Measurements from ENCODE around the gene STAT1. TPM values are rescaled to one million over a fixed set of nuclear protein-coding genes. Genes with fewer than 3 reads are reported as not detected.

STAT1 gene
- total RNA-seq, 1 experiment from 2014 or later, result 73.4 TPM

DNA sequence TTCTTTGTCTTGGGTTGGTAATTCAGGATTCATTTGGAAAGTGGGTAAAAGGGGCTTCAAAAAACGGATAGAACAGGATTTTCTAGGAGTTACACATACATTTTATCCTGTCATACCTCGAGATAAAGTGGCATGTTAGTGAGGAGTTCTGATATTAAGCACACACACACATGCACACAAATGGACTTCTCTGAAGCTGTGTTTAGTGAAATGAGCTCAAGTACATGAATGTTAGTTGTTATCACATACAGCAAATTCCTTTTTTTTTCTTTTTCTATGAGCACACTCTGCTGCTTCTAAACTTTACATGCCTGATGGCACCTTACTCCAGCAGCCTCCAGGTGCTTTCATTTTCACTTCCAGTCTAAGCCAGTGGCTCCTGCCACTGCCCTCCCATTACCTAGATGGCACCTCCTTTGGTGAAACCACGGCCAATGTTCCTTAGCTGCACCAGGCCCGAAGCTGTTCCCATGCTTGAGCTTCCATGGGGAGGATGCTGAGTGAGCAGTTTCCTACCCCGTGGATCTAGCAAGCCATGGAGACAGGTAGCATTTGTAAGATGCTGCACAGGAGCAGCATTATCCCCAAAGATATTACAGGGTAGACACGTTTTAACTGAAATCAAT is 49.7 kb downstream of the STAT1 start:
- intact Hi-C loops (cut with micrococcal nuclease; ENCODE audit: unreplicated experiment), result loop anchor here (10.0 kb wide), 1 partner anchor 179 kb away; no protein-coding TSS in a partner anchor
- Histone ChIP-seq H3K4me3 (ENCODE audit: low read depth in 2 of 2, low read length in 2 of 2) (no peak overlapping the region), H3K27me3 (ENCODE audit: control insufficient read depth, insufficient read depth, low read length) (no peaks in the 10 kb centered on the region), H3K9me3 (ENCODE audit: control insufficient read depth, insufficient read depth, low read depth, low read length) (no peaks in the 10 kb centered on the region), H3K36me3 (ENCODE audit: control insufficient read depth, insufficient read depth, low read length) (peaks cover 43% of the 10 kb centered on the region), H3K27ac (ENCODE audit: low read length) (no peak overlapping the region), H3K4me1 (ENCODE audit: control insufficient read depth, insufficient read depth, low read length) (no peaks in the 10 kb centered on the region)
- ATAC-seq (no peak; the same call in 1 of the 2 replicates), DNase-seq (ENCODE audit: low read depth, low spot score) (no peak)
- BruUV-seq (replicated peaks), result no TSS peak
- in situ Hi-C loops (cut with HindIII; ENCODE audit: low pct_unique_long_range_greater_than_20kb, low sequenced_read_pairs), result no loop called here
- TF ChIP-seq SIN3A (IDR thresholded peaks at IDR 0.05; ENCODE audit: borderline replicate concordance, insufficient read depth, low read depth, low read length), result no peak
- TF ChIP-seq TCF7L2 (IDR thresholded peaks at IDR 0.05; ENCODE audit: low read depth, low read length), result no peak
- TF ChIP-seq, protein P1, sequence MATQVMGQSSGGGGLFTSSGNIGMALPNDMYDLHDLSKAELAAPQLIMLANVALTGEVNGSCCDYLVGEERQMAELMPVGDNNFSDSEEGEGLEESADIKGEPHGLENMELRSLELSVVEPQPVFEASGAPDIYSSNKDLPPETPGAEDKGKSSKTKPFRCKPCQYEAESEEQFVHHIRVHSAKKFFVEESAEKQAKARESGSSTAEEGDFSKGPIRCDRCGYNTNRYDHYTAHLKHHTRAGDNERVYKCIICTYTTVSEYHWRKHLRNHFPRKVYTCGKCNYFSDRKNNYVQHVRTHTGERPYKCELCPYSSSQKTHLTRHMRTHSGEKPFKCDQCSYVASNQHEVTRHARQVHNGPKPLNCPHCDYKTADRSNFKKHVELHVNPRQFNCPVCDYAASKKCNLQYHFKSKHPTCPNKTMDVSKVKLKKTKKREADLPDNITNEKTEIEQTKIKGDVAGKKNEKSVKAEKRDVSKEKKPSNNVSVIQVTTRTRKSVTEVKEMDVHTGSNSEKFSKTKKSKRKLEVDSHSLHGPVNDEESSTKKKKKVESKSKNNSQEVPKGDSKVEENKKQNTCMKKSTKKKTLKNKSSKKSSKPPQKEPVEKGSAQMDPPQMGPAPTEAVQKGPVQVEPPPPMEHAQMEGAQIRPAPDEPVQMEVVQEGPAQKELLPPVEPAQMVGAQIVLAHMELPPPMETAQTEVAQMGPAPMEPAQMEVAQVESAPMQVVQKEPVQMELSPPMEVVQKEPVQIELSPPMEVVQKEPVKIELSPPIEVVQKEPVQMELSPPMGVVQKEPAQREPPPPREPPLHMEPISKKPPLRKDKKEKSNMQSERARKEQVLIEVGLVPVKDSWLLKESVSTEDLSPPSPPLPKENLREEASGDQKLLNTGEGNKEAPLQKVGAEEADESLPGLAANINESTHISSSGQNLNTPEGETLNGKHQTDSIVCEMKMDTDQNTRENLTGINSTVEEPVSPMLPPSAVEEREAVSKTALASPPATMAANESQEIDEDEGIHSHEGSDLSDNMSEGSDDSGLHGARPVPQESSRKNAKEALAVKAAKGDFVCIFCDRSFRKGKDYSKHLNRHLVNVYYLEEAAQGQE (IDR thresholded peaks at IDR 0.05; ENCODE audit: insufficient read depth in 1 of 2, low read depth in 2 of 2, low read length in 1 of 2), result no peak
- TF ChIP-seq, protein P2, sequence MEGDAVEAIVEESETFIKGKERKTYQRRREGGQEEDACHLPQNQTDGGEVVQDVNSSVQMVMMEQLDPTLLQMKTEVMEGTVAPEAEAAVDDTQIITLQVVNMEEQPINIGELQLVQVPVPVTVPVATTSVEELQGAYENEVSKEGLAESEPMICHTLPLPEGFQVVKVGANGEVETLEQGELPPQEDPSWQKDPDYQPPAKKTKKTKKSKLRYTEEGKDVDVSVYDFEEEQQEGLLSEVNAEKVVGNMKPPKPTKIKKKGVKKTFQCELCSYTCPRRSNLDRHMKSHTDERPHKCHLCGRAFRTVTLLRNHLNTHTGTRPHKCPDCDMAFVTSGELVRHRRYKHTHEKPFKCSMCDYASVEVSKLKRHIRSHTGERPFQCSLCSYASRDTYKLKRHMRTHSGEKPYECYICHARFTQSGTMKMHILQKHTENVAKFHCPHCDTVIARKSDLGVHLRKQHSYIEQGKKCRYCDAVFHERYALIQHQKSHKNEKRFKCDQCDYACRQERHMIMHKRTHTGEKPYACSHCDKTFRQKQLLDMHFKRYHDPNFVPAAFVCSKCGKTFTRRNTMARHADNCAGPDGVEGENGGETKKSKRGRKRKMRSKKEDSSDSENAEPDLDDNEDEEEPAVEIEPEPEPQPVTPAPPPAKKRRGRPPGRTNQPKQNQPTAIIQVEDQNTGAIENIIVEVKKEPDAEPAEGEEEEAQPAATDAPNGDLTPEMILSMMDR (IDR thresholded peaks at IDR 0.05), result no peak
- TF ChIP-seq POLR2AphosphoS5 (IDR thresholded peaks at IDR 0.05; ENCODE audit: low read depth, low read length), result no peak
- POLR2A ChIA-PET, result no interaction called here
- CTCF ChIA-PET, result no interaction called here

DNA sequence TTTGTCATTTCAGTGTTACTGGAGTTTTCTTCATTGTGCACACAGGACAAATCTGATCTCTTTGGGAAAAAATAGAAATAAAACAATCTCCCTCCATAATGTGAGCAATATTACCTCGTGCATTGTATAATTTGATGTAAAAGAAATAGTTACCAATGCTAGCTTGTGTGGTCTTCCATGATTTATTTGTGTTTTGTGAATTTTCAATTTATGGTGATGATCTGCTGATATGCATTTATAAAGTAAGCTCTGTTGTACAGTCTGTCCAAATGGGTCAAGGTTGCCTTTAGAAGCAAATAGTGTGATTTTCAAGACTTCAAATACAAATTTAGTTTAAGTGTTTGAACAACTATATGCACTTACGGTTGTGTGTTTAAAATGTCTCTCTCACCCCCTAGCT is 50.9 kb downstream of the STAT1 start:
- TF ChIP-seq, protein P2 (IDR thresholded peaks at IDR 0.05), result no peak
- TF ChIP-seq TCF7L2 (IDR thresholded peaks at IDR 0.05; ENCODE audit: low read depth, low read length), result no peak
- no peak for TF ChIP-seq SIN3A (IDR thresholded peaks at IDR 0.05; ENCODE audit: borderline replicate concordance, insufficient read depth, low read depth, low read length)
- no peak for TF ChIP-seq POLR2AphosphoS5 (IDR thresholded peaks at IDR 0.05; ENCODE audit: low read depth, low read length)
- TF ChIP-seq, protein P1 (IDR thresholded peaks at IDR 0.05; ENCODE audit: insufficient read depth in 1 of 2, low read depth in 2 of 2, low read length in 1 of 2), result no peak
- ChIA-PET POLR2A (no interaction called here), CTCF (interaction anchor here (0.5 kb wide), 1 partner anchor 76 kb away, joined by 4 read pairs; no protein-coding TSS in a partner anchor)
- no TSS peak for BruUV-seq (replicated peaks)
- in situ Hi-C loops (cut with HindIII; ENCODE audit: low pct_unique_long_range_greater_than_20kb, low sequenced_read_pairs), result no loop called here
- ATAC-seq (no peak), DNase-seq (ENCODE audit: low read depth, low spot score) (no peak)
- Histone ChIP-seq H3K27me3 (ENCODE audit: control insufficient read depth, insufficient read depth, low read length) (no peaks in the 10 kb centered on the region), H3K4me1 (ENCODE audit: control insufficient read depth, insufficient read depth, low read length) (no peaks in the 10 kb centered on the region), H3K36me3 (ENCODE audit: control insufficient read depth, insufficient read depth, low read length) (peaks cover 32% of the 10 kb centered on the region), H3K9me3 (ENCODE audit: control insufficient read depth, insufficient read depth, low read depth, low read length) (no peaks in the 10 kb centered on the region), H3K27ac (ENCODE audit: low read length) (no peak overlapping the region), H3K4me3 (ENCODE audit: low read depth in 2 of 2, low read length in 2 of 2) (no peak overlapping the region)
- intact Hi-C loops (cut with micrococcal nuclease; ENCODE audit: unreplicated experiment), result loop anchor here (10.0 kb wide), 1 partner anchor 178 kb away; no protein-coding TSS in a partner anchor
